GM12878 (cell line): ENCODE results near the gene SNRPB2. TPM values are rescaled to one million over a fixed set of nuclear protein-coding genes. Genes with fewer than 3 reads are reported as not detected.

Experiments used
- CEBPB ChIP-seq, 2 experiments: fragments of 150-350 bp in 1 of 2; IDR thresholded peaks; 2 replicates each; pipeline ENCODE4 v1.6.1; 2012 to 2014; ENCODE audit warnings: low read depth in 2 of 2, low read length in 2 of 2, borderline replicate concordance in 1 of 2, inconsistent platforms in 1 of 2
- CUX1 ChIP-seq: IDR thresholded peaks from 2 replicates; pipeline ENCODE4 v1.6.1; 2012; ENCODE audit warnings: improper control_type of control experiment, low read depth, low read length; ENCODE audit not compliant: insufficient replicate concordance
- EED ChIP-seq: sonication (generic); IDR thresholded peaks from 2 replicates; pipeline ENCODE4 v1.6.1; 2016; ENCODE audit warnings: antibody characterized with exemption, low read depth
- HCFC1 ChIP-seq: fragments of 150-350 bp; IDR thresholded peaks from 2 replicates; pipeline ENCODE4 v1.6.1; 2014; ENCODE audit warnings: low read length
- IRF3 ChIP-seq: fragments of 450-650 bp; IDR thresholded peaks from 2 replicates; pipeline ENCODE4 v1.6.1; 2014; ENCODE audit warnings: mild to moderate bottlenecking
- JUND ChIP-seq: IDR thresholded peaks from 2 replicates; pipeline ENCODE4 v1.6.1; 2012; ENCODE audit warnings: low read depth, mild to moderate bottlenecking, low read length, improper control_type of control experiment, moderate library complexity
- KAT2A ChIP-seq: conservative IDR thresholded peaks from 2 replicates; pipeline ENCODE4 v1.6.1; 2011; ENCODE audit warnings: low read depth, low read length; ENCODE audit not compliant: control insufficient read depth
- MTA3 ChIP-seq: IDR thresholded peaks from 2 replicates; pipeline ENCODE4 v1.6.1; 2012; ENCODE audit warnings: low read length, inconsistent platforms, borderline replicate concordance
- NFYA ChIP-seq: IDR thresholded peaks from 2 replicates; pipeline ENCODE4 v1.6.1; 2011; ENCODE audit warnings: low read depth, mild to moderate bottlenecking, low read length, improper control_type of control experiment, borderline replicate concordance
- RCOR1 ChIP-seq: conservative IDR thresholded peaks from 2 replicates; pipeline ENCODE4 v1.6.1; 2012; ENCODE audit warnings: low read depth, low read length, improper control_type of control experiment
- YBX1 ChIP-seq: fragments of 450-650 bp; IDR thresholded peaks from 2 replicates; pipeline ENCODE4 v1.6.1; 2016; ENCODE audit warnings: antibody characterized with exemption
- ZNF384 ChIP-seq: IDR thresholded peaks from 2 replicates; pipeline ENCODE4 v1.6.1; 2012; ENCODE audit warnings: low read depth, mild to moderate bottlenecking, low read length, improper control_type of control experiment, borderline replicate concordance
- polyA plus RNA-seq, 11 experiments: library from polyadenylated mRNA; depleted of rRNA in 4 of 11; unstranded in 6 of 11; stranded (reverse) in 5 of 11; fragments of >200 nt; fragmentation: Nextera tagmentation in 4 of 11; fragmentation: Illumina TruSeq in 1 of 11; extraction: Ambion mirVana in 4 of 11; extraction: Trizol in 1 of 11; gene quantifications; 1 replicate in 1 of 11; 2 replicates in 10 of 11; pipeline versions ENCODE4 v1.2.1 to v1.2.3, GENCODE V29; 2011 to 2016; ENCODE audit warnings: inconsistent platforms in 2 of 11, missing spikeins in 2 of 11, low read depth in 1 of 11
- total RNA-seq, 4 experiments: library from RNA; depleted of rRNA in 3 of 4; stranded (reverse); fragments of >200 nt in 3 of 4; fragmentation: Illumina TruSeq in 1 of 4; extraction: Trizol in 1 of 4; gene quantifications; 2 replicates each; pipeline versions ENCODE4 v1.2.1 to v1.2.3, GENCODE V29; 2013 to 2021

Gene SNRPB2
- total and polyA plus RNA-seq, 10 of the 15 experiments (the other 5 are each of a cell fraction or from before 2014, with no cell fraction given) = 63.5 to 245 (median 136) TPM

- no peak for TF ChIP-seq IRF3
- no peak for TF ChIP-seq RCOR1
- 0 out of 2 replicates have a peak, but pooled peaks have one; percentile 43 for TF ChIP-seq JUND
- TF ChIP-seq EED = 0 out of 2 replicates have a peak, but pooled peaks have one; percentile 1
- TF ChIP-seq YBX1 = no peak
- TF ChIP-seq CEBPB (IDR thresholded peaks at IDR 0.05; ENCODE audit: borderline replicate concordance in 1 of 2, low read depth in 2 of 2, low read length in 2 of 2) = no peak
- TF ChIP-seq NFYA = no peak
- TF ChIP-seq CUX1 = peak; percentile 100
- no peak; the same call in 1 of the 2 replicates for TF ChIP-seq MTA3
- peak; percentile 94 for TF ChIP-seq HCFC1
- TF ChIP-seq ZNF384 = no peak
- TF ChIP-seq KAT2A = no peak
These were observed at the start of gene SNRPB2 (continued) for GRCh38 chr20:16729565-16730460.
